Forelimb muscle (tissue), 1 donor: ENCODE results near the gene NDUFB8. TPM values are rescaled to one million over a fixed set of nuclear protein-coding genes. Genes with fewer than 3 reads are reported as not detected.

Experiments used
- polyA plus RNA-seq: library from polyadenylated mRNA; unstranded; fragments of 120-200 nt; gene quantifications from one replicate; pipeline ENCODE4 v1.2.1, GENCODE V29; 2013; ENCODE audit not compliant: insufficient read length

NDUFB8 gene
- polyA plus RNA-seq, 1 donor, result 118 TPM

Other genes starting within 250 kb of the NDUFB8 start
- gene BLOC1S2, start 243.2 kb downstream of the NDUFB8 start, polyA plus RNA-seq, result 25.4 TPM
- not detected for gene PKD2L1, start 199.6 kb downstream of the NDUFB8 start, polyA plus RNA-seq
- gene SCD, start 182.6 kb downstream of the NDUFB8 start, polyA plus RNA-seq, result 15.7 TPM
- 0.10 TPM for gene WNT8B, start 66.9 kb downstream of the NDUFB8 start, polyA plus RNA-seq
- gene SEC31B, start 10.0 kb downstream of the NDUFB8 start, polyA plus RNA-seq, result 10.8 TPM
- 36.9 TPM for gene HIF1AN, start 6.1 kb upstream of the NDUFB8 start, polyA plus RNA-seq
- gene PAX2, start 215.7 kb upstream of the NDUFB8 start, polyA plus RNA-seq, result not detected